GM12878 (cell line): ENCODE measurements around the gene NISCH. TPM values are rescaled to one million over a fixed set of nuclear protein-coding genes. Genes with fewer than 3 reads are reported as not detected.

ENCODE experiments used
- ATAC-seq: fragments of 200-7000 bp; cut with Tn5 transposase; 3 replicates; pipeline ENCODE4 v1.9.1; 2020; ENCODE audit warnings: mild to moderate bottlenecking, moderate library complexity
- BruUV-seq: library from RNA; stranded (reverse); fragments of 400-500 nt; replicated peaks from 2 replicates; lab custom pipeline; 2021; lab: Mats Ljungman, UMichigan
- CTCF ChIA-PET: fragments of 300-600 bp; sonication (Branson Sonifier 250); formaldehyde crosslinking; extraction: SDS; loops from one replicate; lab custom pipeline; 2021; ENCODE audit warnings: inconsistent platforms; lab: Yijun Ruan, JAX
- POLR2A ChIA-PET: fragments of 350-600 bp; formaldehyde crosslinking; extraction: SDS; loops from one replicate; lab custom pipeline; 2021; ENCODE audit warnings: inconsistent platforms; lab: Charles Lee
- RAD21 ChIA-PET: fragments of 300-600 bp; sonication (Branson Sonifier 250); formaldehyde crosslinking; loops from one replicate; lab custom pipeline; 2023; ENCODE audit warnings: antibody characterized with exemption; ENCODE audit not compliant: unreplicated experiment; lab: Charles Lee
- SMC1A ChIA-PET: fragments of 300-600 bp; sonication (Branson Sonifier 250); formaldehyde crosslinking; loops from one replicate; lab custom pipeline; 2023; ENCODE audit not compliant: unreplicated experiment, uncharacterized antibody; lab: Charles Lee
- DNase-seq: peaks from one replicate; pipeline ENCODE4 v3.0.0-alpha.2; 2011; ENCODE audit warnings: low read depth, low spot score
- FAIRE-seq: peaks from 3 replicates; lab custom pipeline; 2011; peaks lifted over from hg19 to GRCh38; lab: Jason Lieb, UNC
- H2AFZ ChIP-seq: 2 replicates; pipeline ENCODE4 v1.6.0; 2011; ENCODE audit warnings: low read depth, low read length, control low read depth; ENCODE audit not compliant: control insufficient read depth
- H3K27ac ChIP-seq: 2 replicates; pipeline ENCODE4 v1.5.1; 2011; ENCODE audit warnings: control low read depth; ENCODE audit not compliant: control insufficient read depth, insufficient read depth
- H3K27me3 ChIP-seq, 2 experiments: replicated peaks in 1 of 2; 2 replicates each; pipeline versions ENCODE4 v1.6.0 to v1.6.1; 2011; ENCODE audit warnings: low read length in 1 of 2; ENCODE audit not compliant: control insufficient read depth in 2 of 2, insufficient read depth in 2 of 2
- H3K36me3 ChIP-seq, 2 experiments: 2 replicates each; pipeline ENCODE4 v1.5.1; 2011; ENCODE audit warnings: low read length in 1 of 2; ENCODE audit not compliant: control insufficient read depth in 2 of 2, insufficient read depth in 2 of 2
- H3K4me1 ChIP-seq: 2 replicates; pipeline ENCODE4 v1.6.1; 2011; ENCODE audit warnings: mild to moderate bottlenecking, low read length, moderate library complexity, mixed read lengths; ENCODE audit not compliant: control insufficient read depth, insufficient read depth
- H3K4me2 ChIP-seq: 2 replicates; pipeline ENCODE4 v1.6.0; 2011; ENCODE audit warnings: control low read depth; ENCODE audit not compliant: control insufficient read depth, insufficient read depth
- H3K4me3 ChIP-seq: fragments of 200-600 bp; sonication (generic); 2 replicates; pipeline ENCODE4 v1.5.1; 2016
- H3K79me2 ChIP-seq: 2 replicates; pipeline ENCODE4 v1.6.0; 2011; ENCODE audit warnings: low read length; ENCODE audit not compliant: control insufficient read depth, insufficient read depth
- H3K9ac ChIP-seq: 2 replicates; pipeline ENCODE4 v1.8.0; 2011; ENCODE audit warnings: low read length, control low read depth, mixed read lengths; ENCODE audit not compliant: control insufficient read depth, insufficient read depth
- H3K9me3 ChIP-seq: replicated peaks from 3 replicates; pipeline ENCODE4 v1.5.1; 2011; ENCODE audit warnings: mild to moderate bottlenecking, low read length; ENCODE audit not compliant: control insufficient read depth, insufficient read depth
- H4K20me1 ChIP-seq: 2 replicates; pipeline ENCODE4 v1.6.0; 2011; ENCODE audit not compliant: control insufficient read depth, insufficient read depth
- CBX5 ChIP-seq: sonication (generic); IDR thresholded peaks from 2 replicates; pipeline ENCODE4 v1.6.1; 2016; ENCODE audit warnings: low read depth, moderate library complexity, mild to moderate bottlenecking, inconsistent platforms
- HCFC1 ChIP-seq: fragments of 150-350 bp; IDR thresholded peaks from 2 replicates; pipeline ENCODE4 v1.6.1; 2014; ENCODE audit warnings: low read length
- LARP7 ChIP-seq: fragments of 450-650 bp; IDR thresholded peaks from 2 replicates; pipeline ENCODE4 v1.6.1; 2017; ENCODE audit warnings: mild to moderate bottlenecking
- NR2C2 ChIP-seq: IDR thresholded peaks from 2 replicates; pipeline ENCODE4 v1.6.1; 2011; ENCODE audit warnings: borderline replicate concordance, low read depth; ENCODE audit not compliant: control insufficient read depth, insufficient read length
- ZBTB4 ChIP-seq: fragments of 450-650 bp; formaldehyde crosslinking; IDR thresholded peaks from 2 replicates; pipeline ENCODE4 v1.4.0; 2022; ENCODE audit warnings: mild to moderate bottlenecking, moderate library complexity
- ZNF207 ChIP-seq: fragments of 450-650 bp; IDR thresholded peaks from 2 replicates; pipeline ENCODE4 v1.6.1; 2014; ENCODE audit warnings: antibody characterized with exemption, mild to moderate bottlenecking, borderline replicate concordance
- WGBS: methylation state at CpG from one replicate; pipeline ENCODE4 v1.1.6; 2016; ENCODE audit warnings: low lambda C conversion rate; ENCODE audit not compliant: insufficient replicate concordance, insufficient coverage; ENCODE audit errors: missing lambda C conversion rate; 5-methylcytosine and 5-hydroxymethylcytosine counted together
- in situ Hi-C: fragments of 300-500 bp; cut with MboI; formaldehyde crosslinking; loops from 9 replicates; pipeline ENCODE4 v1.14.3; 2018; ENCODE audit warnings: mixed read lengths
- intact Hi-C: fragments of 100-400 bp; cut with micrococcal nuclease; formaldehyde crosslinking; loops from one replicate; pipeline ENCODE4 v1.14.2; 2022; ENCODE audit not compliant: unreplicated experiment
- polyA plus RNA-seq, 11 experiments: library from polyadenylated mRNA; depleted of rRNA in 4 of 11; unstranded in 6 of 11; stranded (reverse) in 5 of 11; fragments of >200 nt; fragmentation: Nextera tagmentation in 4 of 11; fragmentation: Illumina TruSeq in 1 of 11; extraction: Ambion mirVana in 4 of 11; extraction: Trizol in 1 of 11; gene quantifications; 1 replicate in 1 of 11; 2 replicates in 10 of 11; pipeline versions ENCODE4 v1.2.1 to v1.2.3, GENCODE V29; 2011 to 2016; ENCODE audit warnings: inconsistent platforms in 2 of 11, missing spikeins in 2 of 11, low read depth in 1 of 11
- total RNA-seq, 4 experiments: library from RNA; depleted of rRNA in 3 of 4; stranded (reverse); fragments of >200 nt in 3 of 4; fragmentation: Illumina TruSeq in 1 of 4; extraction: Trizol in 1 of 4; gene quantifications; 2 replicates each; pipeline versions ENCODE4 v1.2.1 to v1.2.3, GENCODE V29; 2013 to 2021
- TF ChIP-seq, protein P1 (sequence below): IDR thresholded peaks from 2 replicates; pipeline ENCODE4 v1.6.1; 2011; ENCODE audit warnings: borderline replicate concordance, low read depth, mild to moderate bottlenecking, moderate library complexity, mixed read lengths, low read length; ENCODE audit not compliant: insufficient read depth; ENCODE audit errors: extremely low read length

Gene NISCH
- total and polyA plus RNA-seq, 10 of the 15 experiments (the other 5 are each of a cell fraction or from before 2014, with no cell fraction given): 0.76 to 52.5 (median 24.6) TPM

DNA sequence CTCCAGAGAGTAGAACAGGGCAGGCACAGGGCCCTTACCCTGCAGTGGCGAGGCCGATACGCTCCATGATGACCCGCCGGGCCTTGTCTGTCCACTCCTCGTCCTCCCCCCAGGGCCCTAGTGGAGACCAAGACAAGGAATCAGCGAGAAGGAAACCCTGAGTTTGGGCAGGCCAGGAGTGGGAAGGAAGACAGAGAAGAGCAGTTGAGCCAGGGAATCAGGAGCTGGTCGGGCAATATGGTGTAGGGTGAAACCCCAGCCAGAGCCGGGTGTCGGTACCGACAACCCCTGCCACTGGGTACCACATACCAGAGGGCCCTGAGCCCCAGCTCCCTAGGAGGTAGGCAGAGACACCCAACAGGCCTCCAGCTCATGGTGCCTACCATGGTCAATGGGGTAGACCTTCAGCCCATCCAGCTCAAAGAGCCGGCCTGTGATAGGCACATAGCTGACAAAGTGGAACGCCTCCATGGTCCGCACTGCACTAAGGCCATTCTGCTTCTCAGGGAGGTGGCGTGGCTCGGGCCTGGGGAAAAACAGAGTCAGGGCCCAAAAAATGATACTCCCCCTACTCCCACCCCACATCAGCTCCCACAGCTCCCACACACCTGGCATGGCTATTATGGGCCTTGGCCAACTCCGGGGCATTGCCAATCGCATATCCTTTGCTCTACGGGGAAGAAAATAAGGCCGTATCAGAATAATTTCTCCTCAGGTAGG lies 48.5 kb upstream of the NISCH start:
- Histone ChIP-seq H3K9me3 (no peaks in the 10 kb centered on the region), H3K79me2 (peaks cover 27% of the 10 kb centered on the region), H3K27ac (no peak overlapping the region), H3K27me3 (no peaks in the 10 kb centered on the region), H3K4me3 (no peak overlapping the region), H3K4me2 (no peak overlapping the region), H3K9ac (no peak overlapping the region), H3K4me1 (peaks cover 14% of the 10 kb centered on the region), H4K20me1 (no peaks in the 10 kb centered on the region), H2AFZ (no peak overlapping the region), H3K36me3 (peaks cover 23 to 26% of the 10 kb centered on the region in 2 experiments)
- 98% methylated on average over 20 of the region's 20 CpGs for WGBS
- ChIA-PET POLR2A (no interaction called here), SMC1A (no interaction called here), RAD21 (no interaction called here), CTCF (interaction anchor here (1.2 to 1.3 kb wide), 2 partner anchors 18 to 20 kb away, joined by 3 to 4 read pairs; no protein-coding TSS in a partner anchor)
- ATAC-seq (no peak), DNase-seq (no peak), FAIRE-seq (no peak)
- intact Hi-C loops (no loop called here), in situ Hi-C loops (no loop called here)
- BruUV-seq: no TSS peak
- TF ChIP-seq ZNF207 (no peak), LARP7 (no peak), HCFC1 (no peak), CBX5 (no peak), ZBTB4 (no peak), NR2C2 (no peak)
- TF ChIP-seq, protein P1, sequence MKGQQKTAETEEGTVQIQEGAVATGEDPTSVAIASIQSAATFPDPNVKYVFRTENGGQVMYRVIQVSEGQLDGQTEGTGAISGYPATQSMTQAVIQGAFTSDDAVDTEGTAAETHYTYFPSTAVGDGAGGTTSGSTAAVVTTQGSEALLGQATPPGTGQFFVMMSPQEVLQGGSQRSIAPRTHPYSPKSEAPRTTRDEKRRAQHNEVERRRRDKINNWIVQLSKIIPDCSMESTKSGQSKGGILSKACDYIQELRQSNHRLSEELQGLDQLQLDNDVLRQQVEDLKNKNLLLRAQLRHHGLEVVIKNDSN: no peak
